GM08714 (cell line): ENCODE measurements around the gene IRF5.

Source experiments
- H3K4me3 ChIP-seq: fragments of 200-500 bp; sonication (Bioruptor generic); 2 replicates; pipeline ENCODE4 v1.5.1; 2014; ENCODE audit warnings: mild to moderate bottlenecking, low read length, inconsistent platforms
- ZNF274 ChIP-seq: IDR thresholded peaks from 2 replicates; pipeline ENCODE4 v1.6.1; 2012; ENCODE audit warnings: mild to moderate bottlenecking, low read depth, low read length

IRF5 gene

DNA sequence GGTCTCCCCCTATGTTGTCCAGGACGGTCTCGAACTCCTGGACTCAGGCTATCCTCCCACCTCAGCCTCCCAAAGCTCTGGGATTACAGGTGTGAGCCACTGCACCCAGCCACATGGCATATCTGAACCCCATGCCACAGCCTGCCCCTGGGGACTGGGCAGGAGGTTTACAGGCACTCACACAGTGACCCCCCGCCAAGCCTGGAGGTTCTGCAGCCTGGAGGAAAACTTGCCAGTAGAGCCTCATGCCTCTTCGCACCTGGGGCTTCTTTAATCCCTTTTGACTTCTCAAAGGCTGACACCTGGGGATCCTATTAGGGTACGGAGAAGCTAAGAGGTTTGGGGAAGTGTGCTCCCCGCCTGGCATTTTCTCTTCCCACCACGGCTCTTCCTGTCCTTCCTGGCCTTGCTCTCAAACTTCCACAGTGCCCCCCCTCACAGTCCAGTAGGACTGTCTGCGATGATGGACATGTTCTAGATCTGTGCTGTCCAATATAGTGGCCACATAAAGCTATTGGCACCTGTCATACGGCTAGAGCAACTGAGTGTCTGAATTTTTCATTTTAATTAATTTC is 15.8 kb upstream of the IRF5 start:
- no peak for TF ChIP-seq ZNF274
- H3K4me3 ChIP-seq = no peak overlapping the region

DNA sequence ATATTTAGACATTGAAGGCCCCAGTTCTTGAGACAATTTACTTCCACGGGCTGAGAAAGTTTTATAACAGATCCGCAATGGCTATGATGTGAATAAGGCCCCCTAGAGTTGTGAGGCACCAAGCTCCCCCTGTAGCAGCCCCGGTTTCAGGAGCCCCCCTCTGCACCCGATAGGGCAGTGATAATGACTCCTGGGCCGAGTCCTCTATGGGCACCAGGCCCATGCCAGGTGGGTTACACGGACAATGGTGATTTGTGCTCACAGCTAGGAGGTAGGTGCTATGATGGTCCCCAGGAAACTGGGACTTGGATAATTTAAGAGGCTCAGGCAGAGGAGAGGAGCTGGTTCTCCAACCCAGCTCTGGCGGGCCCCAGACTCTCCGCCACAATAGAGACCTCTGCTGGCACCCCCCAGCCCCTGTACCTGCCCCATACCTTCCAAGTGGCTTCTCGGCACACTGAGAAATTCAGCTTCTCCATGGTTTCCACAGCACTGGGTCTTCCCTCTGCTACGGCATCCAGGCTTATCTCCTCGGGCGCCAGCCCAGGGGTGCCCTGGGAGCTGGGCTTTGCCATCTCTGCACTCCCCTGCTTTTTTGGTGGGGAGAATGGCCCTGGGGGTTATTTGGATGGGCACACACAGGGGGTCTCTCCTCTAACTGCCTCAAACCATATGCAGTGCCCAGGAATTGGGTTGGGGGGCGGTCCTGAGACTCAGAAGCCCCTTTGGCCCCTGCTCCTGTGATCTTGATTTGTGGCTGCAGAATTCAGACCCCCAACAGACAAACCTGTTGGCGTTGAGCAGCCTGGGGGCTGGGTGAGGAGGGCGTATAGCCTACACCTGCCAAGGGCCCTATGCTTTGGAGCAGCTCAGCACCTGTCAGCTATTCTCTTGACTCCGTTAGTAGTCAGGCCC is 15.0 kb upstream of the IRF5 start:
- no peak for TF ChIP-seq ZNF274
- no peak overlapping the region for H3K4me3 ChIP-seq

GRCh38 chr7:128923411-128923800 is 14.3 kb upstream of the IRF5 start:
- H3K4me3 ChIP-seq = no peak overlapping the region
- no peak for TF ChIP-seq ZNF274

DNA sequence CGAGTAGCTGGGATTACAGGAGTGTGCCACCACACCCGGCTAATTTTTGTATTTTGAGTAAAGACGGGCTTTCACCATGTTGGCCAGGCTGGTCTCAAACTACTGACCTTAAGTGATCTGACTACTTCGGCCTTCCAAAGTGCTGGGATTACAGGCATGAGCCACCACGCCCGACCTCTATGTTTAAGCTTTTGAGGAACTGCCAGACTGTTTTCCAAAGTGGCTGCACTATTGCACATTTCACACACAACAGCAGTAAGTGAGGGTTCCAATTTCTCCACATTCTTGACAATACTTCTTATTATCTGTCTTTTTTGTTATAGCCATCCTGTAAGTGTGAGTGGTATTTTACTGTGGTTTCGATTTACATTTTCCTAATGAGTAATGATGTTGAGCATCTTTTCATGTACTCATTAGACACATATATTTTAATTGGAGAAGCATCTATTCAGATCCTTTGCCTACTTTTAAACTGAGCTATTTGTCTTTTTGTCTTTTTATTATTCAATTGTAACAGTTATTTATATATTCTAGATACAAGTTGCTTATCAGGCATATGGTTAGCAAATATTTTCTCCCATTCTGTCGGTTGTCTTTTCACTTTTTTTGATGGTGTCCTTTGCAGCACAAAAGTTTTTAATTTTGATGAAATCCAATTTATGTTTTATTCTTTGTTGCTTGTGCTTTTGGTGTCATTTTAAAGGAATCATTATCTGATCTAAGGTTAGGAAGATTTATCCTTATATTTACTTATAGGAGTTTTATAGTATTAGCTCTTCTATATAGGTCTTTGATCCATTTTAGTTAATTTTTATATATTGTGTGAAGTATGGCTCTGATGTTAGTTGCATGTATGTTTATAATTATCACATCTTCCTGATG is 12.8 kb upstream of the IRF5 start:
- no peak for TF ChIP-seq ZNF274
- no peak overlapping the region for H3K4me3 ChIP-seq

DNA sequence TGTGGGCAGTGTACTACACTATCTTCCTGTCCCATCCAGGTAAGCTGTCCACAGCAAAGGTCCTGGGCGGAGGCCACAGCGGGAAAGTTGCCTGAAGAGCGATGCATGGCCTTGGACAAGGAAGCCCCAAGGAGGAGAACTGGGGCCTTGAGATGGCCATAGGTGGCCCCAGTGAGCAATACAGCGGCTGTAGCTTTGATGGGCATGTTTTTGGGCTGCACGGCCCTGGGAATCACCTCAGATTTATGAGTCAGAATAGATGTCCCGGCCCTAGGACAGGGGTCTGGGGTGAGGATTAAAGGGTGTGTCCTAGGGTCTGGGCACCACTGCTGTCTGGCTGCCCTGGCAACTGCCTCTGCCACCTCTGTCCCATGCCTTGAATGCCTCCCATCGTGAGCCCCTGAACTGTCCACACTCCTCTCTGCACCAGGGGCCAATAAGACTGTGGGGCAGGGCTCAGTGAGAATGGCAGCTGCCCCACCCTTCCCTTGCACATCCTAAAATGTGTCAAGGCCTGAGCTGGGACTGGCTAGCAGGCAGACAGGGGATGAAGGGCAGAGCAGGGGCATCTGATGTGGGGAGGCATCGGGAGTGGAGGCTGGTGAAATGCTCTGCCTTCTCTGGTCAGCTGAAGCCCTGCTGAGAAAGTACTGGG is 9.4 kb upstream of the IRF5 start:
- H3K4me3 ChIP-seq = no peak overlapping the region
- no peak for TF ChIP-seq ZNF274

DNA sequence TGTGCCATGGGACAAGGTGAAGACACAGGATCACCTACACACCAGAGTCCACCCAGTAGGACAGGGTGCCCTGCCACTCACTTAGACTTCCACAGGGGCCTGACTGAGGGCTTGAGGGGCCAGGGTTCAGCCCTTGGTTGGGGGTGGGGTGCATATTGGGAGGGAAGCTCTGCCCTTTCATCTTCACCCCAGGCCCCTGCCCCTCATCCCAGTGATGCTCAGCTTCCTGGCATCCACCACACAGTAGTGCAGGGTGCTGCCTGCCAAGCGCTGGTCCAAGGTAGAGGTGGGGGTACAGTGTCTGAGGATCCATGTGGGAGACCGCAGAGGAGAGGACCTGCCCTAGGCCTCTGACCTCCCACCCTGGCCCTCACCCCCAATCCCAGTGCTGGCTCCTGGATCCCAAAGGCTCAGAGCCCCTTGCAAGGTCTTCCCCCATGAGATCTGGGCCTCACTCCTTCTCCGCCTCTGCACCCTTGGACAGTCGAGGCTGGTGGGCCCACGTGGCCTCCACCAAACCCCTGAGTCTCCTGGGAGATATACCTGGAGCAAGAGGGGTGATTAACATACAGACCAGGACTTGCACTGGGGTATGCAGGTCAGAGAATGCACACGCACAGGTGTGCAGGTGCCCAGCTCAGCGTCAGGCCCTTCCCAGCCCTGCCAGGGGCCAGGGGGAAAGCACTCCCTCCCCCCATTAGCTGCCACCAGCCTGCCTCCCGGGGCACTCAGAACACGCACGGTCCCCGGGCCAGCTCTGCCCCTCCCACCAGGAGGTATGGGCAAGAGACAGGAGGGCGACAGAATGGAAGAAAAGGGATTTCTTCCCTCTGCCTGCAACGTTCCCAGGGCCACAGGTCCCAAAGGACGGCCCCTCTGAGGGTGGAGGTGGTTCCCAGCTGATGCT is 8.6 kb upstream of the IRF5 start:
- no peak overlapping the region for H3K4me3 ChIP-seq
- TF ChIP-seq ZNF274 = no peak

- no peak overlapping the region for H3K4me3 ChIP-seq
- no peak for TF ChIP-seq ZNF274
These were observed 6.4 kb upstream of the IRF5 start for GRCh38 chr7:128931190-128931798.

GRCh38 chr7:128931965-128932861 is 5.5 kb upstream of the IRF5 start:
- TF ChIP-seq ZNF274 = no peak
- H3K4me3 ChIP-seq = no peak overlapping the region

DNA sequence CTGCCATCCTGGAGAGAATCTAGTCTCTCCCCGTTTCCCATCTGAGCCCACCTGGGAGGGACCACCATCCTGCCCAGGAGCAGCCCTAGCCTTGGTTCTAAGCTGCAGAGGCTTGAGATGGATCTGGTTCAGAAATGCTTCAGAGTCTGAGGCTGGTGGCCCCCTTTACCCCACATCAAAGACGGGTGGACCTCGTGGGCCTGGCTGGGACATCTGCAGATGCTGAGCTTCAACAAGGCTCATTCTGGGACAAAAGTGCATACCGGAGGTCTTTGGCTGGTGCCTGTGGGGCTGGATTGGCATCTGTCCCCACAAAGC is 4.9 kb upstream of the IRF5 start:
- H3K4me3 ChIP-seq = no peak overlapping the region
- TF ChIP-seq ZNF274 = no peak

DNA sequence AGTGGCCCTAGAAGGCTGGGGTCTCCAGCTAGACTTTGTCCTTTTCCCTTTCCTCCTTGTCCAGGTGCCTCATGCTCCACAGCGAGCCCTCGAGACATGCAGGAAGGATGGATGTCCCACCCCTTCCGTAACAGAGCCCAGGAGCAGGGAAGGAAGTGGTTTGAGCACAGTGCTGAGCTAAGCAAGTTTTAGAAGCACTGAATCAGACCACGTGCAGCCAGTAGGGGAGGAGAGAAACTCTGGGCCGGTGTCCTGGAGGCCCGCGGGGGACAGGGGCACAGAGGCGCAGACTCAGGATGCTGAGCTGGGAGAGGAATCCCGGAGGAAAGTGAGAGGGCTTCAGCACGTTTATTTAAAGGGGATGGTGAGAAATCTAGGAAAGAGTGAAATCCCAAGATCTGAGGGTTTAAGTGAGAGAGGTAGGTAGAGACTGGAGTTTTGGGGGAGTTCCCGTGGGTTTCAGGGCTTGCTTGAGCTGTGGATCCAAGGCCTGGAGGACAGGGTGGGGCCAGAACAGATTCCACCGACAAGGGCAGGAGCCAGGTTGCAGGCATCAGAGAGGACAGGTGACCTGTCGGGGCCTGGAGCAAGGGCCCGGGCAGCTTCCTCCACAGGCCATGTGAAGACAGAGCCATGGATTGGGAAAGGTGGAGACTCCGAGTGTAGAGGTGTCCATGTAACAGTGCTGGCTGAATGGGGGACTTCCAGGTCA is 4.4 kb upstream of the IRF5 start:
- H3K4me3 ChIP-seq = peak overlapping the region; percentile 1; the same call in 1 of the 2 replicates

More for the DNA sequence above, 4.4 kb upstream of the IRF5 start:
- no peak for TF ChIP-seq ZNF274
